ENCODE data around the gene FBXL19. TPM values are rescaled to one million over a fixed set of nuclear protein-coding genes. Genes with fewer than 3 reads are reported as not detected.

FBXL19 gene
- total and polyA plus RNA-seq, 2 of the 8 experiments (the other 6 are each of a cell fraction or from before 2014, with no cell fraction given) = 47.2 to 72.2 TPM

DNA sequence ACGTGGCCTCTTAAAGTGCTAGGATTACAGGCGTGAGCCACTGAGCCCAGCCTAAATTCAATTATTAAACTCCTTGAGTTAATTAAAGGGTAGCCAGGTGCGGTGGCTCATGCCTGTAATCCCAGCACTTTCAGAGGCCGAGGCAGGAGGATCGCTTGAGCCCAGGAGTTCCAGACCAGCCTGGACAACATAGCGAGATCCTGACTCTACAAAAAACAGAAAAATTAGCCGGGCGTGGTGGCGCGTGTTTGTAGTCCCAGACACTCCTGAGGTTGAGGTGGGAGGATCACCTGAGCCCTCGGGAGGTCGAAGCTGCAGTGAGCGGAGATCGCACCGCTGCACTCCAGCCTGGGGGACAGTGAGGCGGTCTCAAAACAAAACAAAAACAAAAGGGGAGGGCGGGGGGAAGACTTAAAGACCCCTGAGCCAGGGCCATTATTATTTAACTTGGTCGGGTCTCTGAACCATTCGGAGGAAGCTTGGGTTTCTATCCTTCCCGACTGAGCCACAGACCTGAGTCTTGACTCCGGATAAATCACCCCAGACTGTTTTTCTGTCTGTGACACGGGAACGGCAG lies 49.0 kb upstream of the FBXL19 start (continued):
- TF ChIP-seq MAX (IDR thresholded peaks at IDR 0.05) (no peak), CBX5 (IDR thresholded peaks at IDR 0.05; ENCODE audit: low read depth, low read length) (no peak), YY1 (IDR thresholded peaks at IDR 0.05; ENCODE audit: low read depth, low read length) (no peak), SUZ12 (IDR thresholded peaks at IDR 0.05; ENCODE audit: low read length) (no peak), CHD7 (IDR thresholded peaks at IDR 0.05; ENCODE audit: insufficient replicate concordance, low read length) (no peak), EZH2 (IDR thresholded peaks at IDR 0.05; ENCODE audit: low read depth, low read length, severe bottlenecking) (no peak), GTF2F1 (IDR thresholded peaks at IDR 0.05; ENCODE audit: borderline replicate concordance, low read depth, low read length) (no peak), TEAD4 (IDR thresholded peaks at IDR 0.05; ENCODE audit: low read depth, low read length) (no peak), HDAC6 (IDR thresholded peaks at IDR 0.05; ENCODE audit: low read depth, low read length) (no peak)
- TF ChIP-seq, protein P1, sequence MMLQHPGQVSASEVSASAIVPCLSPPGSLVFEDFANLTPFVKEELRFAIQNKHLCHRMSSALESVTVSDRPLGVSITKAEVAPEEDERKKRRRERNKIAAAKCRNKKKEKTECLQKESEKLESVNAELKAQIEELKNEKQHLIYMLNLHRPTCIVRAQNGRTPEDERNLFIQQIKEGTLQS (IDR thresholded peaks at IDR 0.05; ENCODE audit: insufficient read depth, low read depth, low read length) = no peak
